Lung (tissue), 12 donors: ENCODE data around the gene LRCH1. TPM values are rescaled to one million over a fixed set of nuclear protein-coding genes. Genes with fewer than 3 reads are reported as not detected.

Experiments used
- ATAC-seq: fragments of 200-7000 bp; cut with Tn5 transposase; one replicate; pipeline ENCODE4 v1.9.1; 2020; ENCODE audit warnings: moderate number of reproducible peaks; ENCODE audit not compliant: insufficient read depth, low FRiP score
- DNase-seq, 3 donors: peaks; one replicate each; pipeline ENCODE4 v3.0.0-alpha.2; 2013 to 2017
- H3K27ac ChIP-seq, 2 donors: one replicate each; pipeline ENCODE4 v1.5.1; 2013; ENCODE audit warnings: mild to moderate bottlenecking in 2 of 2, moderate library complexity in 2 of 2, control low read depth in 1 of 2, inconsistent platforms in 1 of 2, low read depth in 1 of 2, low read length in 1 of 2
- H3K27me3 ChIP-seq, 3 donors: one replicate each; pipeline ENCODE4 v1.5.1; 2013; ENCODE audit warnings: low read length in 2 of 3; ENCODE audit not compliant: control insufficient read depth in 3 of 3, insufficient read depth in 3 of 3
- H3K36me3 ChIP-seq, 4 donors: one replicate each; pipeline ENCODE4 v1.5.1; 2013; ENCODE audit warnings: low read length in 4 of 4, mild to moderate bottlenecking in 1 of 4, moderate library complexity in 1 of 4; ENCODE audit not compliant: control insufficient read depth in 4 of 4, insufficient read depth in 4 of 4
- H3K4me1 ChIP-seq, 5 donors: one replicate each; pipeline ENCODE4 v1.5.1; 2013; ENCODE audit warnings: low read length in 5 of 5, mild to moderate bottlenecking in 2 of 5, moderate library complexity in 1 of 5; ENCODE audit not compliant: control insufficient read depth in 5 of 5, insufficient read depth in 5 of 5
- H3K4me3 ChIP-seq: one replicate; pipeline ENCODE4 v1.5.1; 2013; ENCODE audit warnings: mild to moderate bottlenecking, control low read depth, moderate library complexity
- H3K9ac ChIP-seq, 2 donors: one replicate each; pipeline ENCODE4 v1.5.1; 2013; ENCODE audit warnings: low read length in 2 of 2, control low read depth in 1 of 2; ENCODE audit not compliant: insufficient read depth in 1 of 2
- H3K9me3 ChIP-seq, 4 donors: one replicate each; pipeline ENCODE4 v1.5.1; 2013; ENCODE audit warnings: low read length in 3 of 4, mild to moderate bottlenecking in 1 of 4, moderate library complexity in 1 of 4; ENCODE audit not compliant: control insufficient read depth in 4 of 4, insufficient read depth in 3 of 4
- WGBS, 2 donors: extraction: QIAGEN DNeasy Blood & Tissue Kit; methylation state at CpG; one replicate each; pipeline ENCODE4 v1.1.7; 2013; 5-methylcytosine and 5-hydroxymethylcytosine counted together
- polyA plus RNA-seq, 2 donors: library from polyadenylated mRNA; stranded (reverse); fragments of 200-250 nt; gene quantifications; one replicate each; pipeline ENCODE4 v1.2.1, GENCODE V29; 2013
- total RNA-seq, 2 donors: library from RNA; depleted of rRNA in 1 of 2; stranded (reverse); fragments of >200 nt in 1 of 2; gene quantifications; one replicate each; pipeline ENCODE4 v1.2.1, GENCODE V29; 2014 to 2021
- TF ChIP-seq, protein P1 (sequence below): IDR thresholded peaks from 2 replicates; pipeline ENCODE4 v1.5.1; 2012; ENCODE audit warnings: mild to moderate bottlenecking; ENCODE audit errors: control extremely low read depth, extremely low read depth
- donor health status: control.
- donor health status: control.
- donor health status: Bipolar disorder and iron deficiency.
- donor health status: healthy.
- donor health status: DM: yes; HTN: yes; CAD: no.

The LRCH1 gene
- total and polyA plus RNA-seq, 4 donors: 3.6 to 35.4 (median 13.2) TPM

DNA sequence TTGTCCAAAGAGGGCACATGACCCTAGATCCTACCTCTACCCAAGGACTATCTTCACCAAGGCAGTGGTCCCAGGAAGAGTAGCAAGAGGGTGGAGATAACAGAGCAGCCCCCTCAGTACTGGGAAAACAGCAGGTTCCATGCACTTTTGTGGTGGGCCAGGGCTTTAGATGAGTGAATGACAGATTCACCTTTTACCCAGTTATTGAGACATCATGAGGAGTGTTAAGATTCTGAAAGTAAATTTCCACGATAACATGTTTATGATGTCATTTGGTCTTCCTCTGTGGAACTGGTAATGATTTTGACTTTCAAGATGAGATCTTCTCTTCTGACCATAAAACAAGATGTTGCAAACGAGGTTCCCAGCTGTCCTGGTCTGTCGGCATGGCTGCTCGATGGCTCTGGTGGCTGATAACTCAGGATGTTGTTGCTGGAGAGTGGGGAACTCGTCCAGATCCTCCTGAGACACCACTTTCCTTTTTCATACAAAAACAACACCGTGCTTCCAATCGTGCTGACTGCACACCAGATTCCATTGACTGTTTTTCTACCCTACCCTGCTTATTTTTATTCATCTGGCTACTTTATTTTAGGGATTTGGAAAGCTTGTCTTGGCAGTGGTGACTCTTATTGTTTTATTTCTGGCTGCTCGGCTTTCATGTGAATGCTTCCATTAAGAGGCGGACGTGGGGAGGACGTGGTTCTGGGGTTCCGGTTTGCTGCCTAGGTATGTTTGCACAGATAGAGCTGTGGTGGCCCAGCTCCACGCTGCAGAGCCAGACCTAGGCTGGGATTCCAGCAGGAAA lies 88.5 kb downstream of the LRCH1 start:
- Histone ChIP-seq H3K4me3 (no peak overlapping the region), H3K27ac (peak overlapping the region in 1 of 2 donors; percentile 32), H3K9ac (no peak overlapping the region), H3K4me1 (peaks cover 6 to 42% (median 18%) of the 10 kb centered on the region in 5 donors), H3K36me3 (no peaks in the 10 kb centered on the region), H3K9me3 (no peaks in the 10 kb centered on the region), H3K27me3 (no peaks in the 10 kb centered on the region)
- ATAC-seq (no peak), DNase-seq (no peak)
- TF ChIP-seq, protein P1, sequence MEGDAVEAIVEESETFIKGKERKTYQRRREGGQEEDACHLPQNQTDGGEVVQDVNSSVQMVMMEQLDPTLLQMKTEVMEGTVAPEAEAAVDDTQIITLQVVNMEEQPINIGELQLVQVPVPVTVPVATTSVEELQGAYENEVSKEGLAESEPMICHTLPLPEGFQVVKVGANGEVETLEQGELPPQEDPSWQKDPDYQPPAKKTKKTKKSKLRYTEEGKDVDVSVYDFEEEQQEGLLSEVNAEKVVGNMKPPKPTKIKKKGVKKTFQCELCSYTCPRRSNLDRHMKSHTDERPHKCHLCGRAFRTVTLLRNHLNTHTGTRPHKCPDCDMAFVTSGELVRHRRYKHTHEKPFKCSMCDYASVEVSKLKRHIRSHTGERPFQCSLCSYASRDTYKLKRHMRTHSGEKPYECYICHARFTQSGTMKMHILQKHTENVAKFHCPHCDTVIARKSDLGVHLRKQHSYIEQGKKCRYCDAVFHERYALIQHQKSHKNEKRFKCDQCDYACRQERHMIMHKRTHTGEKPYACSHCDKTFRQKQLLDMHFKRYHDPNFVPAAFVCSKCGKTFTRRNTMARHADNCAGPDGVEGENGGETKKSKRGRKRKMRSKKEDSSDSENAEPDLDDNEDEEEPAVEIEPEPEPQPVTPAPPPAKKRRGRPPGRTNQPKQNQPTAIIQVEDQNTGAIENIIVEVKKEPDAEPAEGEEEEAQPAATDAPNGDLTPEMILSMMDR: no peak
- 55 to 61% methylated on average over 13 of the region's 13 CpGs for WGBS, 2 donors

DNA sequence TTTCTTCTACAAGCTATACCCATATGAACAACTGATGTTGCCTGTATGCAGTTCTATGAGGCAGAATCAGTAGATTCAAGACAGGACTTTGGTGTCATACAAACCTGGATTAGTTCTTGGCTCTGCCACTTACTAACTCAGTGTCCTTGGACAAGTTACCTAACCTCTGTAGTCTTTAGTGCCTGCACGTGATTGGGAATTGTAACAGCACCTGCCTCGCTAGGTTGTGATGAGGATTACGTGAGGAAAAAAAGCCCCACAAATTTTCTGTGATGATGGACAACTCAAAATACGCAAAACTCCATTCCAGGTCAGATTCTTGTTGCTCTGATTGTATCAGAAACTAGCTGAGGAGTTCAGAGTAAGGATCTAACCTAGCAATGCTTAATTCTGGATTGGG lies 89.3 kb downstream of the LRCH1 start:
- DNase-seq (no peak), ATAC-seq (no peak)
- no peaks in the 10 kb centered on the region for H3K36me3 ChIP-seq
- H3K27ac ChIP-seq: peak overlapping the region in 1 of 2 donors; percentile 57
- TF ChIP-seq, protein P1: no peak
- H3K27me3 ChIP-seq: no peaks in the 10 kb centered on the region
- 96 to 99% methylated on average over 4 of the region's 4 CpGs for WGBS, 2 donors
- no peak overlapping the region for H3K4me3 ChIP-seq
- H3K9ac ChIP-seq: no peak overlapping the region
- peaks cover 6 to 42% (median 18%) of the 10 kb centered on the region in 5 donors for H3K4me1 ChIP-seq
- no peaks in the 10 kb centered on the region for H3K9me3 ChIP-seq

DNA sequence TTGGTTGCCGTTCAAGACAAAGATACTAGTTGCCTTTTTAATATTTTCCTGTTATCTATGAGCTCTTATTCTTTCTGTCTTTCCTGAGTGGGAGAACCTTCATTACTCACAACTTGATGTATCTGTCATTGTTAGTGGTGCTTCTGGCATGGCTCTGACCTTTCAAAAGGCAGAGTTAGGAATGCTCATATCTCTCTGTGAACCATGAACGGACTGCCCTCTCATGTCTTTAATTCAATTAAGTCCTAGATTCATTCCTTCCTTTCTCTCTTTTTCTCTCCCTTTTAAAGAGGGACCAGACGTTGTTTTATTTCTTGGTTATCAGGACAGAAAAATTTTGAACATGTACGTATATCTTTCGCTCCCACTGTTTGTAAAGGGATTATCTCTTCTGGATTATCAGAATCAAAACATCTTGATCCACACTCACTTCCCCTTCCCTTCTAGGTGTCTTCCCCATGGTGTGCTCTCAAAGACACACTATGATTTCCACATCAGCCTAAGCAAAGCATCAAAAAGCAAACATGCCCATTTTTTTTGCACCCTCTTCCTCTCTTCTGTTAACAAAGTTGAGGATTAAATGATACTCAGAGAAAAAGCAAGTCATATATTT lies 90.3 kb downstream of the LRCH1 start:
- Histone ChIP-seq H3K27me3 (no peaks in the 10 kb centered on the region), H3K9me3 (no peaks in the 10 kb centered on the region), H3K27ac (peak overlapping the region in 1 of 2 donors; percentile 13), H3K9ac (no peak overlapping the region), H3K4me1 (peaks cover 6 to 44% (median 22%) of the 10 kb centered on the region in 5 donors), H3K36me3 (no peaks in the 10 kb centered on the region), H3K4me3 (no peak overlapping the region)
- TF ChIP-seq, protein P1: no peak
- DNase-seq: no peak
- no peak for ATAC-seq
- 65 to 71% methylated on average over 5 of the region's 5 CpGs for WGBS, 2 donors
